Epidermal melanocyte (primary cell): ENCODE results near the gene UBA5.

ENCODE experiments used
- DNase-seq: peaks from one replicate; pipeline ENCODE4 v3.0.0; 2011; ENCODE audit warnings: low spot score; ENCODE audit not compliant: insufficient read length

The UBA5 gene

GRCh38 chr3:132654190-132654589 is 5.9 kb upstream of the UBA5 start:
- DNase-seq: no peak

GRCh38 chr3:132654721-132655120 is 5.4 kb upstream of the UBA5 start:
- no peak for DNase-seq

GRCh38 chr3:132655471-132655870 is 4.7 kb upstream of the UBA5 start:
- no peak for DNase-seq

- no peak for DNase-seq
Observed at GRCh38 chr3:132657869-132658747, 2.0 kb upstream of the UBA5 start.

- no peak for DNase-seq
Observed at GRCh38 chr3:132659000-132659364, 1.1 kb upstream of the UBA5 start.

GRCh38 chr3:132659365-132660051 is 621 bp upstream of the UBA5 start, which contains the start of gene ACAD11:
ACAD11 (minus strand) TSS chr3:132659809; CDS start chr3:132659751, 58 bp downstream.
- peak; percentile 42 for DNase-seq

- no peak for DNase-seq
Observed at GRCh38 chr3:132660811-132661070, 612 bp downstream of the UBA5 start.

- DNase-seq: no peak
Observed at GRCh38 chr3:132661101-132661500, 972 bp downstream of the UBA5 start.

GRCh38 chr3:132662212-132662611 is 2.1 kb downstream of the UBA5 start:
- no peak for DNase-seq

- DNase-seq: no peak
Observed at GRCh38 chr3:132665230-132665745, 5.2 kb downstream of the UBA5 start.

GRCh38 chr3:132669256-132669777 is 9.2 kb downstream of the UBA5 start:
- DNase-seq: no peak

- no peak for DNase-seq
Observed at GRCh38 chr3:132675408-132675807, 15.3 kb downstream of the UBA5 start.

GRCh38 chr3:132679911-132680310 is 19.8 kb downstream of the UBA5 start:
- no peak for DNase-seq

GRCh38 chr3:132681421-132681820 is 21.3 kb downstream of the UBA5 start:
- DNase-seq: no peak

- DNase-seq: no peak
Observed at GRCh38 chr3:132682201-132682600, 22.1 kb downstream of the UBA5 start.

GRCh38 chr3:132690040-132690439 is 29.9 kb downstream of the UBA5 start:
- no peak for DNase-seq

- no peak for DNase-seq
Observed at GRCh38 chr3:132694991-132695390, 34.9 kb downstream of the UBA5 start.

- no peak for DNase-seq
Observed at GRCh38 chr3:132695422-132695821, 35.3 kb downstream of the UBA5 start.

GRCh38 chr3:132703733-132704132 is 43.6 kb downstream of the UBA5 start:
- DNase-seq: no peak

GRCh38 chr3:132709761-132710160 is 49.6 kb downstream of the UBA5 start:
- DNase-seq: no peak

GRCh38 chr3:132710311-132710710 is 50.2 kb downstream of the UBA5 start:
- DNase-seq: no peak

GRCh38 chr3:132713977-132714727 is 54.0 kb downstream of the UBA5 start:
- DNase-seq: no peak
